BLaER1 treated with 17β-estradiol and CSF1 and Interleukin-3, amounts not matched to agents 10 nM and 100 nM (cell line): Measurements from ENCODE around the gene SIPA1L3.

Experiments used
- H3K27ac ChIP-seq, 11 experiments: shearing (Covaris generic); formaldehyde crosslinking; 2 replicates each; pipeline ENCODE4 v1.8.1; 2022
- H3K27me3 ChIP-seq, 11 experiments: shearing (Covaris generic); formaldehyde crosslinking; 2 replicates each; pipeline ENCODE4 v1.8.1; 2022
- H3K36me3 ChIP-seq, 11 experiments: shearing (Covaris generic); formaldehyde crosslinking; 2 replicates each; pipeline ENCODE4 v1.8.1; 2022
- H3K4me1 ChIP-seq, 10 experiments: shearing (Covaris generic); formaldehyde crosslinking; 2 replicates each; pipeline ENCODE4 v1.8.1; 2022
- H3K4me2 ChIP-seq, 11 experiments: shearing (Covaris generic); formaldehyde crosslinking; 2 replicates each; pipeline ENCODE4 v1.8.1; 2022
- H3K4me3 ChIP-seq, 10 experiments: shearing (Covaris generic); formaldehyde crosslinking; 2 replicates each; pipeline ENCODE4 v1.8.1; 2022
- H3K9ac ChIP-seq, 11 experiments: shearing (Covaris generic); formaldehyde crosslinking; 2 replicates each; pipeline ENCODE4 v1.8.1; 2022
- H3K9me3 ChIP-seq, 11 experiments: shearing (Covaris generic); formaldehyde crosslinking; replicated peaks in 1 of 11; 2 replicates each; pipeline ENCODE4 v1.8.1; 2022
- H4K20me1 ChIP-seq, 11 experiments: shearing (Covaris generic); formaldehyde crosslinking; 2 replicates each; pipeline ENCODE4 v1.8.1; 2022
- Cebpa-rat ChIP-seq, 11 experiments: shearing (Covaris generic); IDR thresholded peaks; 2 replicates each; pipeline ENCODE4 v1.8.1; 2022

SIPA1L3 gene

GRCh38 chr19:38004186-38004520, 97.1 kb downstream of the SIPA1L3 start:
- Histone ChIP-seq H3K36me3 (peaks cover 0 to 4% (median 0%) of the 10 kb centered on the region in 11 experiments; a peak in 1 of 22 replicates), H3K4me3 (peak overlapping the region; percentile 49 to 68 (median 61)), H3K27me3 (no peaks in the 10 kb centered on the region), H3K9ac (peak overlapping the region; percentile 73 to 94 (median 91); a peak in 21 of 22 replicates), H3K27ac (peak overlapping the region; percentile 59 to 99 (median 98); a peak in 21 of 22 replicates), H3K4me2 (peak overlapping the region; percentile 91 to 99 (median 97)), H3K4me1 (peaks cover 62 to 92% (median 90%) of the 10 kb centered on the region in 10 experiments), H3K9me3 (no peaks in the 10 kb centered on the region), H4K20me1 (no peaks in the 10 kb centered on the region)
- no peak for TF ChIP-seq Cebpa-rat (IDR thresholded peaks at IDR 0.05)

- Histone ChIP-seq H3K4me1 (peaks cover 57 to 92% (median 90%) of the 10 kb centered on the region in 10 experiments), H4K20me1 (no peaks in the 10 kb centered on the region), H3K4me3 (peak overlapping the region; percentile 49 to 68 (median 61)), H3K9ac (peak overlapping the region; percentile 73 to 94 (median 91); a peak in 21 of 22 replicates), H3K36me3 (peaks cover 0 to 4% (median 0%) of the 10 kb centered on the region in 11 experiments; a peak in 1 of 22 replicates), H3K27me3 (no peaks in the 10 kb centered on the region), H3K27ac (peak overlapping the region; percentile 59 to 99 (median 98); a peak in 21 of 22 replicates), H3K9me3 (no peaks in the 10 kb centered on the region), H3K4me2 (peak overlapping the region; percentile 91 to 99 (median 97))
- TF ChIP-seq Cebpa-rat (IDR thresholded peaks at IDR 0.05): peak in 5 of 11 experiments; percentile 42 to 82 (median 54); a peak in 4 of 22 replicates
These were observed 97.7 kb downstream of the SIPA1L3 start for GRCh38 chr19:38004521-38005223.

GRCh38 chr19:38005224-38005614, 98.2 kb downstream of the SIPA1L3 start:
- Histone ChIP-seq H3K9me3 (no peaks in the 10 kb centered on the region), H4K20me1 (no peaks in the 10 kb centered on the region), H3K4me3 (peak overlapping the region in 6 of 10 experiments; percentile 55 to 68 (median 63); a peak in 7 of 20 replicates), H3K4me2 (peak overlapping the region; percentile 91 to 99 (median 97)), H3K27ac (peak overlapping the region in 10 of 11 experiments; percentile 59 to 99 (median 98); a peak in 20 of 22 replicates), H3K27me3 (no peaks in the 10 kb centered on the region), H3K4me1 (peaks cover 51 to 92% (median 90%) of the 10 kb centered on the region in 10 experiments), H3K9ac (peak overlapping the region in 10 of 11 experiments; percentile 36 to 94 (median 91); a peak in 20 of 22 replicates), H3K36me3 (peaks cover 0 to 4% (median 0%) of the 10 kb centered on the region in 11 experiments; a peak in 1 of 22 replicates)
- no peak for TF ChIP-seq Cebpa-rat (IDR thresholded peaks at IDR 0.05)

- TF ChIP-seq Cebpa-rat (IDR thresholded peaks at IDR 0.05): no peak
- Histone ChIP-seq H3K9ac (peak overlapping the region in 7 of 11 experiments; percentile 88 to 94 (median 92); a peak in 12 of 22 replicates), H3K4me3 (no peak overlapping the region), H3K27me3 (no peaks in the 10 kb centered on the region), H3K4me1 (peaks cover 41 to 93% (median 87%) of the 10 kb centered on the region in 10 experiments), H3K4me2 (peak overlapping the region; percentile 45 to 99 (median 96)), H3K27ac (peak overlapping the region in 9 of 11 experiments; percentile 86 to 99 (median 98); a peak in 17 of 22 replicates), H4K20me1 (no peaks in the 10 kb centered on the region), H3K36me3 (peaks cover 0 to 4% (median 0%) of the 10 kb centered on the region in 11 experiments; a peak in 1 of 22 replicates), H3K9me3 (no peaks in the 10 kb centered on the region)
These were observed 99.5 kb downstream of the SIPA1L3 start for GRCh38 chr19:38006361-38007045.

DNA sequence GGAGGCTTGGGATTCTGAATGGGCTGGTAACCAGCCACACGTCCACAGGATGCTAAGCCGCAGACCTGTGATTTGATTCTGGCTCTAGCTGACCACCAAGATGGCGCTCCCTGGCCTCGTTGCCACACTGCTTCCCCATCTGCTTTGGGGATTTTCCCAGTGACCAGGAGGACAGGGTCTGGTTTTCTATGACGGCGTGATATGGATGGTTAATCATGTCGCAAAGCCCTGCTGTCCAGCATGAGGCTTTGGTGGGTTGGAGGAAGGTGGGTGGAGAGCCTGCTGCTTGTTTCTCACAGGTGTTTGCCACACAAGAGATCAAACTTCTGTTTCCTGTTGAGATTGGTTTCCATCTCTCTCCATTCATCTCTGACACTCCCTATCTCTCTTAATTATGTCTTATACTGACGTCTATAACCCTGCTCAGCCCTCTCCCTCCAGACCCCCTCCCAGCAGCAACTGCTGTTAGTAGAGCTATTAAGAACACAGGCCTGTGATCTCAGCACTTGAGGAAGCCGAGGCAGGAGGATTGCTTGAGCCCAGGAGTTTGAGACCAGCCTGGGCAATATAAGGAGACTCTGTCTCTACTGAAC, 102.7 kb downstream of the SIPA1L3 start:
- H3K9me3 ChIP-seq: no peaks in the 10 kb centered on the region
- no peaks in the 10 kb centered on the region; a peak in 1 of 22 replicates for H4K20me1 ChIP-seq
- H3K4me1 ChIP-seq: peaks cover 21 to 100% (median 92%) of the 10 kb centered on the region in 10 experiments
- H3K4me3 ChIP-seq: no peak overlapping the region
- 0 out of 22 replicates have a peak overlapping the region, but pooled peaks of 1 of the 11 experiments have one; percentile 19 for H3K9ac ChIP-seq
- TF ChIP-seq Cebpa-rat (IDR thresholded peaks at IDR 0.05): no peak
- peaks cover 0 to 4% (median 0%) of the 10 kb centered on the region in 11 experiments; a peak in 1 of 22 replicates for H3K36me3 ChIP-seq
- peak overlapping the region in 8 of 11 experiments; percentile 6 to 96 (median 42); a peak in 15 of 22 replicates for H3K4me2 ChIP-seq
- H3K27me3 ChIP-seq: no peaks in the 10 kb centered on the region
- peak overlapping the region in 4 of 11 experiments; percentile 32 to 45 (median 35); a peak in 5 of 22 replicates for H3K27ac ChIP-seq

DNA sequence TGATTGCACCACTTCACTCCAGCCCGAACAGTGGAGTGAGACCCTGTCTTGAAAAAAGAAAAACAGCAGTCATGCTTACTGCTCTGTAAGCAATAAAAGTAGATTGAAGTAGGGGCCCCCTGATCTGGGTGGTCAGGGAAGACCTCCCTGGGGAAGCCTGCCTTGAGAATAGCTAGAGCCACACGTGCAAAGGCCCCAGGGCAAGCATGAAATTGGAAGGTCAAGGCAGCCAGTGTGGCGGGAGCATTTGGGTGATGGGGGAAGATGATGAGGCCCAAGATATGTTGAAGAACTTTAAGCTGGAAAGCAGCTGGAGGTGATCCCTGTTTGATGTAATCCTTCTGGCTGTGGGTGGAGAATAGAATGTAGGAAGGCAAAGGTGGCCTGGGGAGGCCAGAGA, 104.4 kb downstream of the SIPA1L3 start:
- Histone ChIP-seq H3K4me2 (peak overlapping the region in 9 of 11 experiments; percentile 19 to 82 (median 62); a peak in 17 of 22 replicates), H3K4me1 (peaks cover 6 to 100% (median 92%) of the 10 kb centered on the region in 10 experiments), H3K36me3 (peaks cover 0 to 4% (median 0%) of the 10 kb centered on the region in 11 experiments; a peak in 1 of 22 replicates), H3K27me3 (no peaks in the 10 kb centered on the region), H4K20me1 (no peaks in the 10 kb centered on the region; a peak in 1 of 22 replicates), H3K9me3 (no peaks in the 10 kb centered on the region), H3K9ac (no peak overlapping the region), H3K4me3 (no peak overlapping the region), H3K27ac (peak overlapping the region in 3 of 11 experiments; percentile 5 to 17 (median 9); a peak in 4 of 22 replicates)
- no peak for TF ChIP-seq Cebpa-rat (IDR thresholded peaks at IDR 0.05)

DNA sequence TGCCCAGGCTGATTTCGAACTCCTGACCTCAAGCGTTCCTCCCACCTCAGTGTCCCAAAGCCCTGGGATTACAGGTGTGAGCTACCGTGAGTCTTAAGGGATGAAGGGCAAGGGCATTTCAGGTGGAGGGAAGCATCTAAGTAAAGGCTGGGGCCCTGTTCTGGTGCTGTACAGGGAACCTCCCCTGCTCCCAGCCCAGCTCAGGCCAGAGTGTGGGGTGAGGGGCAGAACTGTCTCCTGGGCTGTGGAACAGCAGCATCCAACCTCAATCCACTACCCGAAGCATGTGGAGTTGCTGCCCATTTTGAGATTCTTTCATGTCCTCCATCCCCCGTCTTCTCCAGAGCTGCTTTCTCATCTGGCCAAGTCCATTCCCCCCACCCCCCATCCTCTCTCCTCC, 105.3 kb downstream of the SIPA1L3 start:
- Histone ChIP-seq H3K27me3 (no peaks in the 10 kb centered on the region), H4K20me1 (no peaks in the 10 kb centered on the region; a peak in 1 of 22 replicates), H3K4me3 (no peak overlapping the region), H3K9me3 (no peaks in the 10 kb centered on the region), H3K4me1 (peaks cover 0 to 97% (median 88%) of the 10 kb centered on the region in 10 experiments; a peak in 17 of 20 replicates), H3K4me2 (peak overlapping the region in 8 of 11 experiments; percentile 32 to 82 (median 62); a peak in 16 of 22 replicates), H3K9ac (peak overlapping the region in 2 of 11 experiments; percentile 1 to 40; a peak in 2 of 22 replicates), H3K36me3 (peaks cover 0 to 4% (median 0%) of the 10 kb centered on the region in 11 experiments; a peak in 1 of 22 replicates), H3K27ac (peak overlapping the region in 2 of 11 experiments; percentile 5 to 21; a peak in 1 of 22 replicates)
- no peak for TF ChIP-seq Cebpa-rat (IDR thresholded peaks at IDR 0.05)

- Histone ChIP-seq H3K27ac (peak overlapping the region in 5 of 11 experiments; percentile 6 to 40 (median 17); a peak in 4 of 22 replicates), H3K4me3 (no peak overlapping the region), H4K20me1 (no peaks in the 10 kb centered on the region; a peak in 1 of 22 replicates), H3K9me3 (no peaks in the 10 kb centered on the region), H3K4me1 (peaks cover 0 to 97% (median 85%) of the 10 kb centered on the region in 10 experiments; a peak in 17 of 20 replicates), H3K36me3 (peaks cover 0 to 4% (median 0%) of the 10 kb centered on the region in 11 experiments; a peak in 1 of 22 replicates), H3K4me2 (peak overlapping the region in 7 of 11 experiments; percentile 32 to 82 (median 63); a peak in 8 of 22 replicates), H3K9ac (peak overlapping the region in 2 of 11 experiments; percentile 1 to 40; a peak in 1 of 22 replicates), H3K27me3 (no peaks in the 10 kb centered on the region)
- no peak for TF ChIP-seq Cebpa-rat (IDR thresholded peaks at IDR 0.05)
These were observed 105.9 kb downstream of the SIPA1L3 start for GRCh38 chr19:38012944-38013343.
